ENCODE data around the gene TMIGD2.
"Not testable (repeated sequence)": the region's sequence is repeated elsewhere in the genome, so short reads cannot be mapped to it uniquely, and the experiment has no call there.

The TMIGD2 gene

DNA sequence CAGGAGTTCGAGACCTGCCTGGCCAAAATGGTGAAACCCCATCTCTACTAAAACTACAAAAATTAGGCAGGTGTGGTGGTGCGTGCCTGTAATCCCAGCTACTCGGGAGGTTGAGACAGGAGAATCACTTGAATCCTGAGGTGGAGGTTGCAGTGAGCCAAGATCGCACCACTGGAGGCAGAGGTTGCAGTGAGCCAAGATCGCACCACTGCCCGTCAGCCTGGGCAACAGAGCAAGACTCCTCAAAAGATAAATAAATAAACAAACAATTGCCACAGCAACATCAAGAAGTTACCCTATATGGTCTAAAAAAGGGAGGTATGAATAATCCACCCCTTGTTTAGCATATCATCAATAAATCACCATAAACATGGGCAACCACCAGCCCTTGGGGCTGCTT is 56.3 kb downstream of the TMIGD2 start:
- H3K4me2 ChIP-seq (ENCODE audit: low read length), result peak overlapping the region; percentile 81
- not testable (repeated sequence) for H3K9ac ChIP-seq (ENCODE audit: low read depth, low read length); H3K4me1 ChIP-seq (ENCODE audit: control insufficient read depth, insufficient read depth, low read length); H3K9me3 ChIP-seq (replicated peaks; ENCODE audit: low read length); H3K27me3 ChIP-seq (ENCODE audit: control insufficient read depth, insufficient read depth, low read length)
- H3K36me3 ChIP-seq (ENCODE audit: insufficient read depth, low read length), result peaks cover 17% of the 10 kb centered on the region
- H3K4me3 ChIP-seq (ENCODE audit: low read length), result peak overlapping the region; percentile 89
